Esophagus squamous epithelium (tissue), 5 donors: ENCODE results near the gene BCO1. TPM values are rescaled to one million over a fixed set of nuclear protein-coding genes. Genes with fewer than 3 reads are reported as not detected.

ENCODE experiments used
- DNase-seq: peaks from one replicate; lab custom pipeline; 2025; lab: John Stamatoyannopoulos, UW
- H3K27ac ChIP-seq, 4 donors: fragments of 200-600 bp; sonication (generic); one replicate each; pipeline ENCODE4 v1.5.1; 2016 to 2019; ENCODE audit warnings: mild to moderate bottlenecking in 1 of 4
- H3K27me3 ChIP-seq, 4 donors: fragments of 200-600 bp; sonication (generic); 1 replicate in 3 of 4; 2 replicates in 1 of 4; pipeline versions ENCODE4 v1.5.1 to v1.6.0; 2017 to 2021; ENCODE audit warnings: antibody characterized with exemption in 1 of 4
- H3K36me3 ChIP-seq, 3 donors: fragments of 200-600 bp; sonication (generic); one replicate each; pipeline ENCODE4 v1.5.1; 2016 to 2019
- H3K4me1 ChIP-seq, 3 donors: fragments of 200-600 bp; sonication (generic); one replicate each; pipeline ENCODE4 v1.5.1; 2017 to 2019
- H3K4me3 ChIP-seq, 4 donors: fragments of 200-600 bp; sonication (generic); 1 replicate in 3 of 4; 2 replicates in 1 of 4; pipeline ENCODE4 v1.5.1; 2016 to 2019; ENCODE audit warnings: mild to moderate bottlenecking in 2 of 4, moderate library complexity in 1 of 4
- H3K9me3 ChIP-seq, 3 donors: fragments of 200-600 bp; sonication (generic); one replicate each; pipeline ENCODE4 v1.5.1; 2016 to 2019
- POLR2A ChIP-seq, 4 donors: fragments of 450-650 bp; IDR thresholded peaks; one replicate each; pipeline ENCODE4 v1.6.1; 2017; ENCODE audit warnings: antibody characterized with exemption in 4 of 4, mild to moderate bottlenecking in 4 of 4, moderate library complexity in 3 of 4
- WGBS, 2 donors: methylation state at CpG; one replicate each; pipeline ENCODE4 v1.1.5; 2018; 5-methylcytosine and 5-hydroxymethylcytosine counted together
- intact Hi-C: fragments of 100-400 bp; cut with DNase I; formaldehyde crosslinking; loops from one replicate; pipeline ENCODE4 v1.15.0; 2022
- total RNA-seq, 4 donors: library from RNA; depleted of rRNA; stranded (reverse); fragments of >200 nt; gene quantifications; one replicate each; pipeline ENCODE4 v1.1.0, GENCODE V29; 2016
- TF ChIP-seq, protein P1 (sequence below), 6 experiments: fragments of 450-650 bp in 4 of 6; fragments of 200-600 bp in 2 of 6; sonication (generic) in 2 of 6; IDR thresholded peaks; one replicate each; pipeline ENCODE4 v1.5.1; 2016 to 2019; ENCODE audit warnings: antibody characterized with exemption in 6 of 6, mild to moderate bottlenecking in 4 of 6, moderate library complexity in 4 of 6
- donor health status: DM: yes; HTN: yes; CAD: no.

BCO1 gene
- total RNA-seq, 4 donors from 2014 or later, result 0.19 to 0.83 (median 0.59) TPM; not detected in 1

GRCh38 chr16:81279392-81279791 is 40.9 kb downstream of the BCO1 start:
- Histone ChIP-seq H3K4me1 (peaks cover 20 to 78% (median 31%) of the 10 kb centered on the region in 3 donors), H3K27me3 (no peaks in the 10 kb centered on the region), H3K9me3 (no peaks in the 10 kb centered on the region), H3K27ac (peak overlapping the region; percentile 1 to 90 (median 86)), H3K4me3 (no peak overlapping the region), H3K36me3 (no peaks in the 10 kb centered on the region)
- no peak for DNase-seq
- 35 to 36% methylated on average over 4 of the region's 4 CpGs for WGBS, 2 donors
- intact Hi-C loops, result no loop called here
- no peak for TF ChIP-seq POLR2A (IDR thresholded peaks at IDR 0.05)
- TF ChIP-seq, protein P1, sequence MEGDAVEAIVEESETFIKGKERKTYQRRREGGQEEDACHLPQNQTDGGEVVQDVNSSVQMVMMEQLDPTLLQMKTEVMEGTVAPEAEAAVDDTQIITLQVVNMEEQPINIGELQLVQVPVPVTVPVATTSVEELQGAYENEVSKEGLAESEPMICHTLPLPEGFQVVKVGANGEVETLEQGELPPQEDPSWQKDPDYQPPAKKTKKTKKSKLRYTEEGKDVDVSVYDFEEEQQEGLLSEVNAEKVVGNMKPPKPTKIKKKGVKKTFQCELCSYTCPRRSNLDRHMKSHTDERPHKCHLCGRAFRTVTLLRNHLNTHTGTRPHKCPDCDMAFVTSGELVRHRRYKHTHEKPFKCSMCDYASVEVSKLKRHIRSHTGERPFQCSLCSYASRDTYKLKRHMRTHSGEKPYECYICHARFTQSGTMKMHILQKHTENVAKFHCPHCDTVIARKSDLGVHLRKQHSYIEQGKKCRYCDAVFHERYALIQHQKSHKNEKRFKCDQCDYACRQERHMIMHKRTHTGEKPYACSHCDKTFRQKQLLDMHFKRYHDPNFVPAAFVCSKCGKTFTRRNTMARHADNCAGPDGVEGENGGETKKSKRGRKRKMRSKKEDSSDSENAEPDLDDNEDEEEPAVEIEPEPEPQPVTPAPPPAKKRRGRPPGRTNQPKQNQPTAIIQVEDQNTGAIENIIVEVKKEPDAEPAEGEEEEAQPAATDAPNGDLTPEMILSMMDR (IDR thresholded peaks at IDR 0.05), result no peak

DNA sequence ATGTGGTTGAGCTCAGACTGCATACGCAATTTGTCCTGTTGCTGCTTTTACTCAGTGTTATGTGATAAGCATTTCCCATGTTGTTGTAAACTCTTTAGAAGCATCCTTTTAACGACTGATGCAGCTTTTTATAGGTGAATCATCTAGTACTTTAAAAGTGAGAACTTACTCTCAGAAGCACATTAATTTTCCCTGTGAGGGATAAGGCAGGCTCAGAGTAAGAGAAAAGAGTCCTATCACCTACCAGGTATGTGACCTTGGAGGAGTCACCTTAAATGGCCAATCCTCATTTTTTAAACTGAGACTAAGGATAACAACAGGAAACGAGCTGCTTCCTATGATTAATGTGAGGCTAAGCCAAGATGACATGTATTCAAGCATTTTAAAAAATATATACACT is 41.9 kb downstream of the BCO1 start:
- Histone ChIP-seq H3K9me3 (no peaks in the 10 kb centered on the region), H3K4me1 (peaks cover 12 to 68% (median 21%) of the 10 kb centered on the region in 3 donors), H3K27me3 (no peaks in the 10 kb centered on the region), H3K4me3 (no peak overlapping the region), H3K36me3 (no peaks in the 10 kb centered on the region), H3K27ac (peak overlapping the region in 3 of 4 donors; percentile 40 to 90 (median 42))
- 36 to 37% methylated on average over 3 of the region's 3 CpGs for WGBS, 2 donors
- intact Hi-C loops, result no loop called here
- TF ChIP-seq, protein P1 (IDR thresholded peaks at IDR 0.05), result no peak
- no peak for TF ChIP-seq POLR2A (IDR thresholded peaks at IDR 0.05)
- DNase-seq, result no peak

GRCh38 chr16:81283044-81283443 is 44.6 kb downstream of the BCO1 start:
- Histone ChIP-seq H3K4me3 (no peak overlapping the region), H3K27me3 (no peaks in the 10 kb centered on the region), H3K36me3 (no peaks in the 10 kb centered on the region), H3K27ac (peak overlapping the region in 2 of 4 donors; percentile 53 to 71), H3K4me1 (peaks cover 0 to 41% (median 4%) of the 10 kb centered on the region in 3 donors), H3K9me3 (no peaks in the 10 kb centered on the region)
- TF ChIP-seq POLR2A (IDR thresholded peaks at IDR 0.05), result no peak
- TF ChIP-seq, protein P1 (IDR thresholded peaks at IDR 0.05), result no peak
- WGBS, 2 donors, result 65 to 75% methylated on average over 3 of the region's 3 CpGs
- DNase-seq, result no peak
- intact Hi-C loops, result no loop called here

GRCh38 chr16:81284995-81285600 is 46.6 kb downstream of the BCO1 start:
- 80 to 87% methylated on average over 7 to 8 of the region's 8 CpGs for whole genome bisulfite sequencing, 2 donors
- peaks cover 0 to 25% (median 0%) of the 10 kb centered on the region in 3 donors for H3K4me1 ChIP-seq
- no peaks in the 10 kb centered on the region for H3K36me3 ChIP-seq
- H3K27ac ChIP-seq, result no peak overlapping the region
- H3K27me3 ChIP-seq, result no peaks in the 10 kb centered on the region
- no peaks in the 10 kb centered on the region for H3K9me3 ChIP-seq
- H3K4me3 ChIP-seq, result no peak overlapping the region
- no peak for DNase-seq
- intact Hi-C loops, result no loop called here
- no peak for TF ChIP-seq POLR2A (IDR thresholded peaks at IDR 0.05)
- TF ChIP-seq, protein P1 (IDR thresholded peaks at IDR 0.05), result no peak

GRCh38 chr16:81286190-81286589 is 47.7 kb downstream of the BCO1 start:
- H3K9me3 ChIP-seq, result no peaks in the 10 kb centered on the region
- DNase-seq, result no peak
- WGBS, 2 donors, result 68 to 83% methylated on average over 1 of the region's 1 CpG
- no peaks in the 10 kb centered on the region for H3K36me3 ChIP-seq
- H3K27ac ChIP-seq, result no peak overlapping the region
- H3K4me3 ChIP-seq, result no peak overlapping the region
- TF ChIP-seq POLR2A (IDR thresholded peaks at IDR 0.05), result no peak
- TF ChIP-seq, protein P1 (IDR thresholded peaks at IDR 0.05), result no peak
- intact Hi-C loops, result no loop called here
- H3K4me1 ChIP-seq, result peaks cover 0 to 15% (median 0%) of the 10 kb centered on the region in 3 donors
- H3K27me3 ChIP-seq, result no peaks in the 10 kb centered on the region
